Neural progenitor cell (in vitro differentiated cells): ENCODE data around the gene GDAP2.

Source experiments
- EZH2 ChIP-seq: fragments of 200-600 bp; sonication (generic); IDR thresholded peaks from 2 replicates; pipeline ENCODE4 v1.6.1; 2017; ENCODE audit warnings: antibody characterized with exemption, mild to moderate bottlenecking, moderate library complexity
- EZH2phosphoT487 ChIP-seq: fragments of 200-600 bp; sonication (generic); IDR thresholded peaks from 2 replicates; pipeline ENCODE4 v1.6.1; 2017; ENCODE audit warnings: antibody characterized with exemption
- TF ChIP-seq, protein P1 (sequence below): fragments of 200-600 bp; sonication (generic); IDR thresholded peaks from 2 replicates; pipeline ENCODE4 v1.5.1; 2017; ENCODE audit warnings: antibody characterized with exemption, mild to moderate bottlenecking

DNA sequence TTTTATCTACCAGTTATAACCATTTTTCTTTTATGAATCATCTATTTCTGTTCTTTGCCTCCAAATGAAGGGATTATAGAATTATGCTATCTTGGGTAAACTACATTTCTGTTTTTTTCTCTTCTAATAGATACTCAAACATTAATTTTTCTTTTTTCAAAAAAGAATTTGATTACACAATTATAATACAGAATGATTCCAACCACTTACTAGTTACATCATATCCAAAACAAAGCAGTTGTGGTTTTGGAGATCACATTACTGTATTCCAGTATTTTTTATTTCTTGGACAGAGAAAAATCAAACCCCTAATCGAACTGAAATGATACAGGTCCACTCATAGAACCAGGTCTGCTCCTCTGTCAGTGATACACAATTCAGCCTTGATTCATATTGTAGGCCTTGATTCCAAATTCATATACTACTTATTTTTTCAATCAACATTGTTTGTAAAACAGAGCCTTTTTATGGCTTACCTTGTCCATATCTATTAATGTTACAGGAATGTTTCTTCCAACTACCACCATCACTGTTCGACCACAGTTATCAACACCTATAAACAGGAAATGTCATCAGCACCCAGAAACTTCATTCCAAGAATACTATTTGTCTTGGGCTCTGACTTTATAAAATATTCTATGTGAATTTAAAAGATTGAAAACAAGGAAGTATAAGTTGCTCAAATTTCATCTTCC is 43.2 kb downstream of the GDAP2 start:
- TF ChIP-seq, protein P1, sequence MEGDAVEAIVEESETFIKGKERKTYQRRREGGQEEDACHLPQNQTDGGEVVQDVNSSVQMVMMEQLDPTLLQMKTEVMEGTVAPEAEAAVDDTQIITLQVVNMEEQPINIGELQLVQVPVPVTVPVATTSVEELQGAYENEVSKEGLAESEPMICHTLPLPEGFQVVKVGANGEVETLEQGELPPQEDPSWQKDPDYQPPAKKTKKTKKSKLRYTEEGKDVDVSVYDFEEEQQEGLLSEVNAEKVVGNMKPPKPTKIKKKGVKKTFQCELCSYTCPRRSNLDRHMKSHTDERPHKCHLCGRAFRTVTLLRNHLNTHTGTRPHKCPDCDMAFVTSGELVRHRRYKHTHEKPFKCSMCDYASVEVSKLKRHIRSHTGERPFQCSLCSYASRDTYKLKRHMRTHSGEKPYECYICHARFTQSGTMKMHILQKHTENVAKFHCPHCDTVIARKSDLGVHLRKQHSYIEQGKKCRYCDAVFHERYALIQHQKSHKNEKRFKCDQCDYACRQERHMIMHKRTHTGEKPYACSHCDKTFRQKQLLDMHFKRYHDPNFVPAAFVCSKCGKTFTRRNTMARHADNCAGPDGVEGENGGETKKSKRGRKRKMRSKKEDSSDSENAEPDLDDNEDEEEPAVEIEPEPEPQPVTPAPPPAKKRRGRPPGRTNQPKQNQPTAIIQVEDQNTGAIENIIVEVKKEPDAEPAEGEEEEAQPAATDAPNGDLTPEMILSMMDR, result no peak
- no peak for TF ChIP-seq EZH2
- no peak for TF ChIP-seq EZH2phosphoT487
